Ammon's horn (tissue), 1 donor: ENCODE measurements around the gene NBEAL2.

Source experiments
- DNase-seq: peaks from one replicate; pipeline ENCODE4 v3.0.0-alpha.2; 2016; ENCODE audit warnings: low spot score

NBEAL2 gene

GRCh38 chr3:47042231-47042791 is 62.8 kb downstream of the NBEAL2 start:
- no peak for DNase-seq

- DNase-seq = no peak
Observed at GRCh38 chr3:47047069-47047468, 67.6 kb downstream of the NBEAL2 start.

- no peak for DNase-seq
Observed at GRCh38 chr3:47047673-47048072, 68.2 kb downstream of the NBEAL2 start.

- no peak for DNase-seq
Observed at GRCh38 chr3:47054412-47054811, 74.9 kb downstream of the NBEAL2 start.

- no peak for DNase-seq
Observed at GRCh38 chr3:47056705-47057104, 77.2 kb downstream of the NBEAL2 start.

DNA sequence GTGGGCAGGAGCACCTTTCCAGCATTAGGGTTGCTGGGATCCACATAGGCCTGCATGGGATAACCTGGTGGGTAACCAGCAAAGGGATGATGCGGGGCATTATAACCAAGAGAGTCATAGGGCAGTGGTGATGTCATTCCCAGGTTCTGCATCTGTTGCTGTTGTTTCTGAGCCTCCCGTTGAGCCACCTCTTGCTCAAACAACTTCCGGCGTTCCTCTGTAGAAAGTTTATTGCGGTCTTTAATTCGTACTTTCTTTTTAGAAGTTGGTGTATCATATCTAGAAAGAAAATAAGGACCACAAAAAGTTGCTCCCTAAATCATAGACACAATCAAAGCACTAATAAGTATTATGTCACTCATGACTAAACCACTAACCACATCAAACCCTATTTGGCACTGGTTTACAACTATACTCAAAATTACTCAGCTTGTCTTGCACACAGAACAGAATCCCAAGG is 77.8 kb downstream of the NBEAL2 start:
- no peak for DNase-seq
